Germinal center (tissue), 1 donor: Measurements from ENCODE around the gene GRIP2.

Experiments
- DNase-seq: peaks from one replicate; pipeline ENCODE4 v3.0.0; 2012; ENCODE audit warnings: mixed read lengths, low spot score

Gene GRIP2

GRCh38 chr3:14538451-14539088 is 1.6 kb downstream of the GRIP2 start:
- no peak for DNase-seq

- DNase-seq = peak; percentile 23
Measured at GRCh38 chr3:14537590-14538450, 2.3 kb downstream of the GRIP2 start.

GRCh38 chr3:14536837-14537589 is 3.1 kb downstream of the GRIP2 start:
- DNase-seq = no peak

- no peak for DNase-seq
Measured at GRCh38 chr3:14536055-14536815, 3.9 kb downstream of the GRIP2 start.

- no peak for DNase-seq
Measured at GRCh38 chr3:14535616-14536015, 4.5 kb downstream of the GRIP2 start.

GRCh38 chr3:14534516-14535191 is 5.5 kb downstream of the GRIP2 start:
- no peak for DNase-seq

- no peak for DNase-seq
Measured at GRCh38 chr3:14533457-14533958, 6.6 kb downstream of the GRIP2 start.

GRCh38 chr3:14532691-14533456 is 7.3 kb downstream of the GRIP2 start:
- no peak for DNase-seq

GRCh38 chr3:14531856-14532395 is 8.2 kb downstream of the GRIP2 start:
- DNase-seq = no peak

- no peak for DNase-seq
Measured at GRCh38 chr3:14528081-14528480, 12.1 kb downstream of the GRIP2 start.

GRCh38 chr3:14525685-14526631 is 14.2 kb downstream of the GRIP2 start:
- DNase-seq = no peak

- DNase-seq = no peak
Measured at GRCh38 chr3:14524920-14525660, 15.1 kb downstream of the GRIP2 start.

- no peak for DNase-seq
Measured at GRCh38 chr3:14524311-14524711, 15.8 kb downstream of the GRIP2 start.

- no peak for DNase-seq
Measured at GRCh38 chr3:14523792-14524191, 16.4 kb downstream of the GRIP2 start.

GRCh38 chr3:14522768-14523167 is 17.4 kb downstream of the GRIP2 start:
- DNase-seq = no peak

- DNase-seq = no peak
Measured at GRCh38 chr3:14522129-14522691, 17.9 kb downstream of the GRIP2 start.

- no peak for DNase-seq
Measured at GRCh38 chr3:14521611-14522010, 18.5 kb downstream of the GRIP2 start.

- DNase-seq = no peak
Measured at GRCh38 chr3:14520967-14521366, 19.2 kb downstream of the GRIP2 start.
